Pancreas (tissue), 10 donors: Measurements from ENCODE around the gene TMEM45A. TPM values are rescaled to one million over a fixed set of nuclear protein-coding genes. Genes with fewer than 3 reads are reported as not detected.
"Not testable (repeated sequence)": the region's sequence is repeated elsewhere in the genome, so short reads cannot be mapped to it uniquely, and the experiment has no call there.

Experiments
- ATAC-seq, 4 donors: fragments of 200-7000 bp; cut with Tn5 transposase; one replicate each; pipeline versions ENCODE4 v1.8.0 to v1.9.1; 2020; ENCODE audit warnings: mild to moderate bottlenecking in 4 of 4, moderate library complexity in 4 of 4
- DNase-seq, 6 donors: peaks; one replicate each; pipeline ENCODE4 v3.0.0-alpha.2; 2020
- FAIRE-seq: peaks from 2 replicates; lab custom pipeline; 2012; peaks lifted over from hg19 to GRCh38; lab: Jason Lieb, UNC
- H3K27ac ChIP-seq, 4 donors: fragments of 200-600 bp; sonication (generic); 1 replicate in 3 of 4; 2 replicates in 1 of 4; pipeline versions ENCODE4 v1.5.0 to v1.8.0; 2020
- H3K27me3 ChIP-seq, 4 donors: fragments of 200-600 bp; one replicate each; pipeline ENCODE4 v1.8.0; 2021
- H3K36me3 ChIP-seq, 3 donors: fragments of 200-600 bp; sonication (generic) in 1 of 3; one replicate each; pipeline versions ENCODE4 v1.5.0 to v1.8.0; 2020 to 2021
- H3K4me1 ChIP-seq, 3 donors: fragments of 200-600 bp; one replicate each; pipeline ENCODE4 v1.8.0; 2021
- H3K4me3 ChIP-seq, 4 donors: fragments of 200-600 bp; sonication (generic) in 2 of 4; one replicate each; pipeline versions ENCODE4 v1.5.0 to v1.8.0; 2020 to 2021
- H3K9me3 ChIP-seq, 4 donors: fragments of 200-600 bp; one replicate each; pipeline ENCODE4 v1.8.0; 2021
- CTCF ChIP-seq, 4 donors: fragments of 200-600 bp; sonication (generic) in 3 of 4; IDR thresholded peaks; one replicate each; pipeline versions ENCODE4 v1.5.0 to v1.8.0; 2021; ENCODE audit warnings: antibody characterized with exemption in 4 of 4
- WGBS, 2 donors: extraction: QIAGEN DNeasy Blood & Tissue Kit; methylation state at CpG; one replicate each; pipeline ENCODE4 v1.1.7; 2013; 5-methylcytosine and 5-hydroxymethylcytosine counted together
- intact Hi-C, 3 donors: fragments of 100-400 bp; cut with DNase I; formaldehyde crosslinking; loops; one replicate each; pipeline versions ENCODE4 v1.11.1 to v1.14.2; 2022
- polyA plus RNA-seq, 2 donors: library from polyadenylated mRNA; stranded (reverse); fragments of 200-250 nt; gene quantifications; one replicate each; pipeline ENCODE4 v1.2.3, GENCODE V29; 2013
- total RNA-seq, 6 donors: library from RNA; stranded (reverse); fragmentation: NEBNext Ultra II Directional in 4 of 6; extraction: Animal tissue kit (Norgen Biotek cat#: 25700) in 4 of 6; gene quantifications; one replicate each; pipeline versions ENCODE4 v1.2.1 to v1.2.4, GENCODE V29; 2021 to 2023
- donor health status: healthy with polysubstance abuse.
- donor health status: DM: no; HTN: no; CAD: no; lungs with moderate emphysema.
- donor health status: DM: no; HTN: no; CAD: no.
- donor health status: control.
- donor health status: control.
- donor health status: Bipolar disorder and iron deficiency.
- donor health status: DM: yes; HTN: yes; CAD: no.
- donor health status: DM: no; HTN: no; CAD: no.
- donor health status: DM: no; HTN: no; CAD: no.
- donor health status: DM: yes; HTN: yes; CAD: no.

TMEM45A gene
- total and polyA plus RNA-seq, 8 donors: 4.2 to 15.1 (median 8.6) TPM

DNA sequence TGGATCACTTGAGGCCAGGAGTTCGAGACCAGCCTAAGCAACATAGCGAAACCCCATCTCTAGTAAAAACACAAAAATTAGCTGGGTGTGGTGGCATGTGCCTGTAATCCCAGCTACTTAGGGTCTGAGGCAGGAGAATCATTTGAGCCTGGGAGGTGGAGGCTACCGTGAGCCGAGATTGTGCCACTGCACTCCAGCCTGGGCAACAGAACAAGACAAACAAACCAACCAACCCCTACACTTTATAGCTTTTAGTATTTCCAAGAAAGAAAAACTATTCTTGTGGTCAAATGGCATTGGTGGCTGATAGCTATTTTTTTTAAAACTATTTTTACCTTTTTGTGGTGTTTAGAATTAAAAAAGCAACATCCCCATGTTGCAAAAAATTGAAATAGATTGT lies 7.2 kb downstream of the TMEM45A start:
- no peak for TF ChIP-seq CTCF (IDR thresholded peaks at IDR 0.05)
- Histone ChIP-seq H3K27me3 (no peaks in the 10 kb centered on the region), H3K9me3 (no peaks in the 10 kb centered on the region), H3K4me3 (no peak overlapping the region), H3K27ac (no peak overlapping the region), H3K4me1 (no peaks in the 10 kb centered on the region), H3K36me3 (no peaks in the 10 kb centered on the region)
- FAIRE-seq (no peak), ATAC-seq (no peak), DNase-seq (no peak)
- intact Hi-C loops: no loop called here
- WGBS, 2 donors: 96 to 100% methylated on average over 4 of the region's 4 CpGs

- FAIRE-seq: no peak
- Histone ChIP-seq H3K4me3 (no peak overlapping the region), H3K4me1 (no peaks in the 10 kb centered on the region), H3K27ac (no peak overlapping the region), H3K9me3 (no peaks in the 10 kb centered on the region), H3K36me3 (no peaks in the 10 kb centered on the region), H3K27me3 (no peaks in the 10 kb centered on the region)
- intact Hi-C loops: no loop called here
- DNase-seq: no peak
- no peak for TF ChIP-seq CTCF (IDR thresholded peaks at IDR 0.05)
- no peak for ATAC-seq
- 84 to 89% methylated on average over 8 of the region's 8 CpGs for WGBS, 2 donors
Observed at GRCh38 chr3:100500320-100500880, 8.0 kb downstream of the TMEM45A start.

DNA sequence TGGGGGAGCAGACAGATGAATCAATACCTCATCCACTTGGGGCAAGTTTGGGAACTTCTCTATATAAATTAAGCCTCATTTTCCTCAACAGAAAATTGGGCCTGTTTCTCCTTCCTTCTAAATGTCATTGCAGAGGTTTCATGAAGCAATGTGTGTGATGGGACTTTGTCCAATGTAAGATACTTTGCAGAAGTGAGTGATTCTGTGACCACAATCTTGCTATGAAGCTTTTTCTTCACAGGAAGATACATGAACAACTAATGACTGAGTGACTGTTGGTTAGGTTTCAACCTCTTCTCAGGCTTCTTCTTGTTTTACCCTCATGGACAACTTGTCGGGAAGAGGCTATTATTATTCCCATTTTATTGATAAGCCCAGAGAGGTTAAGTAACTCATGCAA lies 11.0 kb downstream of the TMEM45A start:
- no peak for ATAC-seq
- intact Hi-C loops: no loop called here
- no peak for TF ChIP-seq CTCF (IDR thresholded peaks at IDR 0.05)
- no peaks in the 10 kb centered on the region for H3K27me3 ChIP-seq
- no peak overlapping the region for H3K27ac ChIP-seq
- no peak for FAIRE-seq
- H3K4me3 ChIP-seq: no peak overlapping the region
- no peaks in the 10 kb centered on the region for H3K9me3 ChIP-seq
- no peaks in the 10 kb centered on the region for H3K36me3 ChIP-seq
- no peaks in the 10 kb centered on the region for H3K4me1 ChIP-seq
- DNase-seq: no peak
- 88 to 97% methylated on average over 1 of the region's 1 CpG for WGBS, 2 donors

DNA sequence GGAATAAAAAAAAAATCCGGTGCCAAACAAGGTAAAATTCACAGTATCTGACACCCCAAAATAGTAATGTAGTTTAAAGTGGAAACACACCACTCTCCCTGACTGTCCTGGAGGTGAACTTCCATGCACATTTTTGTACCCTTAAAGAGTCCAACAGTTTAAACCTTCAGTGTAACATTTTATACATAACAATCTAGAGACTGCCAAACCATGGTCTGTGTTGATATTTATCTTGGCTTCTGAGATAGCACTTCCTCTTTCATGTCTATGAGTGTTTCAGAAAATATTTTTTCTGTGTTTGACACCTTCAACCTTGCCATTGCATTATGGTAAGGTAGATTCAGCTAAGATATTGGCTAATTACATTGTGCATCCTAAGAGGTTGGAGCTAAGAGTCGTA lies 13.9 kb downstream of the TMEM45A start:
- 94 to 100% methylated on average over 2 of the region's 2 CpGs for WGBS, 2 donors
- H3K4me1 ChIP-seq: no peaks in the 10 kb centered on the region
- no peaks in the 10 kb centered on the region for H3K27me3 ChIP-seq
- TF ChIP-seq CTCF (IDR thresholded peaks at IDR 0.05): no peak
- FAIRE-seq: no peak
- H3K9me3 ChIP-seq: no peaks in the 10 kb centered on the region
- ATAC-seq: no peak
- no peaks in the 10 kb centered on the region for H3K36me3 ChIP-seq
- intact Hi-C loops: no loop called here
- no peak overlapping the region for H3K4me3 ChIP-seq
- no peak overlapping the region for H3K27ac ChIP-seq
- no peak for DNase-seq

DNA sequence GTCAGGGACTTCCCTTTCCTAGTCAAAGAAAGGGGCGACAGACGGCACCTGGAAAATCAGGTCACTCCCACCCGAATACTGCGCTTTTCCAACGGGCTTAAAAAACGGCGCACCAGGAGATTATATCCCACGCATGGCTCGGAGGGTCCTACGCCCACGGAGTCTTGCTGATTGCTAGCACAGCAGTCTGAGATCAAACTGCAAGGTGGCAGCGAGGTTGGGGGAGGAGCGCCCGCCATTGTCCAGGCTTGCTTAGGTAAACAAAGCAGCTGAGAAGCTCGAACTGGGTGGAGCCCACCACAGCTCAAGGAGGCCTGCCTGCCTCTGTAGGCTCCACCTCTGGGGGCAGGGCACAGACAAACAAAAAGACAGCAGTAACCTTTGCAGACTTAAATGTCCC lies 17.4 kb downstream of the TMEM45A start:
- H3K27me3 ChIP-seq, DNase-seq, H3K4me1 ChIP-seq, H3K4me3 ChIP-seq, H3K9me3 ChIP-seq, ATAC-seq, H3K27ac ChIP-seq, FAIRE-seq, intact Hi-C loops, H3K36me3 ChIP-seq: not testable (repeated sequence)
- 89 to 100% methylated on average over 1 to 15 of the region's 15 CpGs for WGBS, 2 donors
